Smooth muscle cell (in vitro differentiated cells): ENCODE results near the gene MSI2. TPM values are rescaled to one million over a fixed set of nuclear protein-coding genes. Genes with fewer than 3 reads are reported as not detected.

Experiments
- DNase-seq: peaks from one replicate; lab custom pipeline; 2025; ENCODE audit not compliant: unreplicated experiment; lab: John Stamatoyannopoulos, UW
- H2AFZ ChIP-seq: fragments of 200-600 bp; sonication (generic); 2 replicates; pipeline ENCODE4 v1.6.0; 2016; ENCODE audit warnings: antibody characterized with exemption, low read depth, mild to moderate bottlenecking
- H3F3A ChIP-seq: fragments of 200-600 bp; sonication (generic); 2 replicates; pipeline ENCODE4 v1.6.0; 2017; ENCODE audit warnings: antibody characterized with exemption, low read depth
- H3K27ac ChIP-seq: fragments of 200-600 bp; sonication (generic); 2 replicates; pipeline ENCODE4 v1.5.1; 2016; ENCODE audit warnings: low read depth, mild to moderate bottlenecking
- H3K27me3 ChIP-seq: fragments of 200-600 bp; sonication (generic); 2 replicates; pipeline ENCODE4 v1.6.1; 2016; ENCODE audit warnings: low read depth, mild to moderate bottlenecking
- H3K36me3 ChIP-seq: fragments of 200-600 bp; sonication (generic); 2 replicates; pipeline ENCODE4 v1.5.1; 2016; ENCODE audit warnings: low read depth
- H3K4me1 ChIP-seq: fragments of 200-600 bp; sonication (generic); 2 replicates; pipeline ENCODE4 v1.5.1; 2016; ENCODE audit warnings: low read depth
- H3K4me2 ChIP-seq: fragments of 200-600 bp; sonication (generic); 2 replicates; pipeline ENCODE4 v1.6.0; 2016; ENCODE audit warnings: mild to moderate bottlenecking
- H3K4me3 ChIP-seq: fragments of 200-600 bp; sonication (generic); 2 replicates; pipeline ENCODE4 v1.5.1; 2016; ENCODE audit warnings: mild to moderate bottlenecking
- H3K79me2 ChIP-seq: fragments of 200-600 bp; sonication (generic); 2 replicates; pipeline ENCODE4 v1.6.0; 2016; ENCODE audit warnings: low read depth, mild to moderate bottlenecking
- H3K9ac ChIP-seq: fragments of 200-600 bp; sonication (generic); 2 replicates; pipeline ENCODE4 v1.6.0; 2016; ENCODE audit warnings: low read depth
- H3K9me3 ChIP-seq: fragments of 200-600 bp; sonication (generic); replicated peaks from 2 replicates; pipeline ENCODE4 v1.5.1; 2016; ENCODE audit warnings: low read depth
- H4K20me1 ChIP-seq: fragments of 200-600 bp; sonication (generic); 2 replicates; pipeline ENCODE4 v1.6.0; 2016; ENCODE audit warnings: low read depth
- CTCF ChIP-seq: fragments of 200-600 bp; sonication (generic); IDR thresholded peaks from 2 replicates; pipeline ENCODE4 v1.5.1; 2017; ENCODE audit warnings: borderline replicate concordance, mild to moderate bottlenecking, antibody characterized with exemption; ENCODE audit not compliant: insufficient read depth, poor library complexity, severe bottlenecking
- WGBS: methylation state at CpG from one replicate; pipeline ENCODE4 v1.1.7; 2016; ENCODE audit warnings: low lambda C conversion rate; 5-methylcytosine and 5-hydroxymethylcytosine counted together
- polyA plus RNA-seq: library from polyadenylated mRNA; unstranded; fragments of >200 nt; fragmentation: Nextera tagmentation; extraction: Ambion mirVana; gene quantifications from 2 replicates; pipeline ENCODE4 v1.2.1, GENCODE V29; 2016
- total RNA-seq: library from RNA; depleted of rRNA; stranded (reverse); fragments of >200 nt; gene quantifications from 2 replicates; pipeline ENCODE4 v1.2.3, GENCODE V29; 2014

The MSI2 gene
- total and polyA plus RNA-seq, 2 experiments from 2014 or later = 5.7 to 36.5 TPM

- 97% methylated on average over 7 of the region's 7 CpGs for WGBS
- Histone ChIP-seq H2AFZ (no peak overlapping the region), H3K9me3 (no peaks in the 10 kb centered on the region), H3K36me3 (no peaks in the 10 kb centered on the region), H3K4me1 (peaks cover 10% of the 10 kb centered on the region), H3K27ac (no peak overlapping the region), H3K4me3 (no peak overlapping the region), H3F3A (no peaks in the 10 kb centered on the region), H3K79me2 (peaks cover 5% of the 10 kb centered on the region), H3K9ac (no peak overlapping the region), H3K27me3 (no peaks in the 10 kb centered on the region), H3K4me2 (no peak overlapping the region), H4K20me1 (peaks cover 5% of the 10 kb centered on the region)
- no peak for DNase-seq
- TF ChIP-seq CTCF = no peak
Observed at GRCh38 chr17:57416369-57416768, 160.0 kb downstream of the MSI2 start.

GRCh38 chr17:57417956-57418355 lies 161.6 kb downstream of the MSI2 start:
- 78% methylated on average over 7 of the region's 7 CpGs for WGBS
- Histone ChIP-seq H3F3A (no peaks in the 10 kb centered on the region), H3K4me3 (no peak overlapping the region), H3K9me3 (no peaks in the 10 kb centered on the region), H3K79me2 (peaks cover 5% of the 10 kb centered on the region), H3K27me3 (no peaks in the 10 kb centered on the region), H3K9ac (no peak overlapping the region), H3K4me1 (peaks cover 10% of the 10 kb centered on the region), H4K20me1 (peaks cover 5% of the 10 kb centered on the region), H3K36me3 (no peaks in the 10 kb centered on the region), H3K27ac (no peak overlapping the region), H3K4me2 (no peak overlapping the region), H2AFZ (no peak overlapping the region)
- no peak for DNase-seq
- TF ChIP-seq CTCF = no peak

GRCh38 chr17:57418463-57419246 lies 162.3 kb downstream of the MSI2 start:
- H3K4me1 ChIP-seq = peaks cover 10% of the 10 kb centered on the region
- peaks cover 5% of the 10 kb centered on the region for H4K20me1 ChIP-seq
- H3K79me2 ChIP-seq = peaks cover 1% of the 10 kb centered on the region
- H3K36me3 ChIP-seq = no peaks in the 10 kb centered on the region
- H3K4me3 ChIP-seq = no peak overlapping the region
- no peak for DNase-seq
- H3F3A ChIP-seq = no peaks in the 10 kb centered on the region
- no peak overlapping the region for H2AFZ ChIP-seq
- no peaks in the 10 kb centered on the region for H3K27me3 ChIP-seq
- H3K27ac ChIP-seq = no peak overlapping the region
- no peak overlapping the region for H3K9ac ChIP-seq
- no peaks in the 10 kb centered on the region for H3K9me3 ChIP-seq
- WGBS = 76% methylated on average over 7 of the region's 7 CpGs
- no peak for TF ChIP-seq CTCF
- H3K4me2 ChIP-seq = no peak overlapping the region
